NCI-H146 treated with DMSO at 0.1 percent for 48 hours (cell line): ENCODE measurements around the gene CCDC174.
"Not testable (repeated sequence)": the region's sequence is repeated elsewhere in the genome, so short reads cannot be mapped to it uniquely, and the experiment has no call there.

Experiments used
- DNase-seq: peaks from one replicate; lab custom pipeline; 2025; ENCODE audit not compliant: unreplicated experiment; lab: John Stamatoyannopoulos, UW

The CCDC174 gene

GRCh38 chr3:14651440-14652251, at the start of gene CCDC174:
Gene CCDC174 (plus strand): TSS chr3:14651762. CDS start chr3:14651837, 75 bp downstream.
- peak; percentile 92 for DNase-seq

GRCh38 chr3:14602006-14602803, 49.4 kb upstream of the CCDC174 start:
- no peak for DNase-seq

- no peak for DNase-seq
These were observed 48.5 kb upstream of the CCDC174 start for GRCh38 chr3:14602804-14603644.

GRCh38 chr3:14605067-14605466, 46.5 kb upstream of the CCDC174 start:
- no peak for DNase-seq

GRCh38 chr3:14605744-14606143, 45.8 kb upstream of the CCDC174 start:
- no peak for DNase-seq

- no peak for DNase-seq
These were observed 44.8 kb upstream of the CCDC174 start for GRCh38 chr3:14606669-14607339.

GRCh38 chr3:14608298-14608697, 43.3 kb upstream of the CCDC174 start:
- no peak for DNase-seq

- not testable (repeated sequence) for DNase-seq
These were observed 42.5 kb upstream of the CCDC174 start for GRCh38 chr3:14609058-14609457.

- no peak for DNase-seq
These were observed 42.1 kb upstream of the CCDC174 start for GRCh38 chr3:14609506-14609905.

- no peak for DNase-seq
These were observed 41.6 kb upstream of the CCDC174 start for GRCh38 chr3:14609941-14610340.

- DNase-seq = no peak
These were observed 37.4 kb upstream of the CCDC174 start for GRCh38 chr3:14614189-14614588.

GRCh38 chr3:14614862-14615261, 36.7 kb upstream of the CCDC174 start:
- DNase-seq = no peak

GRCh38 chr3:14616606-14617507, 34.7 kb upstream of the CCDC174 start:
- DNase-seq = no peak

- DNase-seq = no peak
These were observed 34.0 kb upstream of the CCDC174 start for GRCh38 chr3:14617508-14618023.

GRCh38 chr3:14619605-14620004, 32.0 kb upstream of the CCDC174 start:
- no peak for DNase-seq

- no peak for DNase-seq
These were observed 31.1 kb upstream of the CCDC174 start for GRCh38 chr3:14620512-14620911.

- DNase-seq = no peak
These were observed 30.5 kb upstream of the CCDC174 start for GRCh38 chr3:14621093-14621492.

GRCh38 chr3:14622368-14622767, 29.2 kb upstream of the CCDC174 start:
- DNase-seq = no peak

- DNase-seq = no peak
These were observed 28.0 kb upstream of the CCDC174 start for GRCh38 chr3:14623569-14624051.
